Left lung (tissue), 10 donors: ENCODE data around the gene C12orf57. TPM values are rescaled to one million over a fixed set of nuclear protein-coding genes. Genes with fewer than 3 reads are reported as not detected.

ENCODE experiments used
- ATAC-seq: fragments of 200-7000 bp; cut with Tn5 transposase; one replicate; pipeline ENCODE4 v1.9.1; 2020; ENCODE audit warnings: moderate library complexity
- DNase-seq, 4 donors: peaks; one replicate each; pipeline ENCODE4 v3.0.0-alpha.2; 2013 to 2020
- H3K27ac ChIP-seq, 2 donors: fragments of 200-600 bp; sonication (generic) in 1 of 2; one replicate each; pipeline versions ENCODE4 v1.5.0 to v1.8.0; 2020 to 2021
- H3K27me3 ChIP-seq, 2 donors: fragments of 200-600 bp; sonication (generic) in 1 of 2; one replicate each; pipeline versions ENCODE4 v1.5.0 to v1.8.0; 2020 to 2021
- H3K36me3 ChIP-seq, 2 donors: fragments of 200-600 bp; sonication (generic) in 1 of 2; one replicate each; pipeline versions ENCODE4 v1.5.0 to v1.8.0; 2020 to 2021
- H3K4me1 ChIP-seq, 2 donors: fragments of 200-600 bp; one replicate each; pipeline ENCODE4 v1.8.0; 2021
- H3K4me3 ChIP-seq, 2 donors: fragments of 200-600 bp; sonication (generic) in 1 of 2; one replicate each; pipeline versions ENCODE4 v1.5.0 to v1.8.0; 2020 to 2021; ENCODE audit warnings: mild to moderate bottlenecking in 1 of 2
- H3K9me3 ChIP-seq, 2 donors: fragments of 200-600 bp; sonication (generic) in 1 of 2; one replicate each; pipeline versions ENCODE4 v1.5.0 to v1.8.0; 2020 to 2021
- CTCF ChIP-seq, 2 donors: fragments of 200-600 bp; sonication (generic) in 1 of 2; IDR thresholded peaks; one replicate each; pipeline versions ENCODE4 v1.5.0 to v1.8.0; 2021; ENCODE audit warnings: antibody characterized with exemption in 2 of 2
- intact Hi-C, 2 donors: fragments of 100-400 bp; cut with DNase I; formaldehyde crosslinking; loops; one replicate each; pipeline versions ENCODE4 v1.11.2 to v1.14.2; 2022
- microRNA-seq, 2 donors: library from miRNA; unstranded; fragments of <30 nt; microRNA quantifications; one replicate each; pipeline ENCODE4, GENCODE V29; 2019
- polyA plus RNA-seq, 6 donors: library from polyadenylated mRNA; unstranded; fragments of 120-200 nt; gene quantifications; one replicate each; pipeline ENCODE4 v1.2.1, GENCODE V29; 2013; ENCODE audit not compliant: insufficient read length in 6 of 6
- total RNA-seq, 2 donors: library from RNA; stranded (reverse); fragmentation: NEBNext Ultra II Directional; extraction: Animal tissue kit (Norgen Biotek cat#: 25700); gene quantifications; one replicate each; pipeline ENCODE4 v1.2.1, GENCODE V29; 2021
- donor health status: DM: no; HTN: yes; CAD: no.
- donor health status: DM: no; HTN: no; CAD: no.

The C12orf57 gene
- total and polyA plus RNA-seq, 8 donors: 159 to 239 (median 199) TPM

- intact Hi-C loops: no loop called here
- no peaks in the 10 kb centered on the region for H3K4me1 ChIP-seq
- no peak for TF ChIP-seq CTCF (IDR thresholded peaks at IDR 0.05)
- ATAC-seq (peak; percentile 92), DNase-seq (peak; percentile 29 to 86 (median 82))
- H3K36me3 ChIP-seq: peaks cover 0 to 39% of the 10 kb centered on the region in 2 donors
- H3K27me3 ChIP-seq: no peaks in the 10 kb centered on the region
- H3K4me3 ChIP-seq: no peak overlapping the region
- H3K9me3 ChIP-seq: no peaks in the 10 kb centered on the region
- H3K27ac ChIP-seq: peak overlapping the region; percentile 75 to 82
Observed at GRCh38 chr12:6987956-6988553, 44.2 kb downstream of the C12orf57 start.

Small RNAs within 50 kb of the gene (microRNA-seq; reads per million reads assigned to microRNA genes)
- gene MIR141 (1,598 to 2,163 reads per million in 2 donors), gene MIR200C (13,282 to 16,414 reads per million in 2 donors)

Other genes with a start within 250 kb of the C12orf57 start
- gene PIANP, start 243.2 kb upstream of the C12orf57 start, total RNA-seq: under 1 TPM; 0.18 to 0.44 TPM
- 1 to 10 TPM; 5.5 to 8.0 (median 6.1) TPM for gene PIANP, start 243.2 kb upstream of the C12orf57 start, polyA plus RNA-seq
- gene COPS7A, start 220.0 kb upstream of the C12orf57 start, total RNA-seq: 10 to 100 TPM; 66.0 to 67.5 TPM
- gene COPS7A, start 220.0 kb upstream of the C12orf57 start, polyA plus RNA-seq: 10 to 100 TPM; 51.4 to 55.0 (median 53.3) TPM
- gene MLF2, start 190.9 kb upstream of the C12orf57 start, total RNA-seq: 100 to 1,000 TPM; 142 to 148 TPM
- 100 to 1,000 TPM; 151 to 182 (median 167) TPM for gene MLF2, start 190.9 kb upstream of the C12orf57 start, polyA plus RNA-seq
- 100 to 1,000 TPM; 276 to 322 TPM for gene PTMS, start 177.7 kb upstream of the C12orf57 start, total RNA-seq
- 100 to 1,000 TPM; 609 to 843 (median 755) TPM for gene PTMS, start 177.7 kb upstream of the C12orf57 start, polyA plus RNA-seq
- gene LAG3, start 171.5 kb upstream of the C12orf57 start, total RNA-seq: 1 to 10 TPM in 1 of 2 donors, under 1 TPM in 1; 0.79 to 2.4 TPM
- gene LAG3, start 171.5 kb upstream of the C12orf57 start, polyA plus RNA-seq: 1 to 10 TPM; 1.1 to 3.0 (median 1.7) TPM
- gene CD4, start 154.5 kb upstream of the C12orf57 start, total RNA-seq: 10 to 100 TPM; 64.5 to 96.2 TPM
- 10 to 100 TPM; 90.2 to 97.8 (median 92.9) TPM for gene CD4, start 154.5 kb upstream of the C12orf57 start, polyA plus RNA-seq
- gene GPR162, start 122.2 kb upstream of the C12orf57 start, total RNA-seq: 10 to 100 TPM; 12.7 to 13.7 TPM
- 10 to 100 TPM in 5 of 6 donors, 1 to 10 TPM in 1; 9.0 to 15.7 (median 11.5) TPM for gene GPR162, start 122.2 kb upstream of the C12orf57 start, polyA plus RNA-seq
- gene P3H3, start 115.6 kb upstream of the C12orf57 start, total RNA-seq: 10 to 100 TPM; 18.2 to 33.6 TPM
- 10 to 100 TPM; 18.0 to 41.7 (median 22.3) TPM for gene P3H3, start 115.6 kb upstream of the C12orf57 start, polyA plus RNA-seq
- 1 to 10 TPM; 2.0 to 3.3 TPM for gene GNB3, start 103.1 kb upstream of the C12orf57 start, total RNA-seq
- 1 to 10 TPM; 3.3 to 7.2 (median 5.4) TPM for gene GNB3, start 103.1 kb upstream of the C12orf57 start, polyA plus RNA-seq
- 1 to 10 TPM; 2.0 to 7.7 TPM for gene CDCA3, start 92.7 kb upstream of the C12orf57 start, total RNA-seq
- 10 to 100 TPM; 25.3 to 59.2 (median 33.3) TPM for gene CDCA3, start 92.7 kb upstream of the C12orf57 start, polyA plus RNA-seq
- 10 to 100 TPM; 80.2 to 90.2 TPM for gene USP5, start 91.9 kb upstream of the C12orf57 start, total RNA-seq
- gene USP5, start 91.9 kb upstream of the C12orf57 start, polyA plus RNA-seq: 10 to 100 TPM; 50.8 to 66.3 (median 58.0) TPM
- gene TPI1, start 76.5 kb upstream of the C12orf57 start, total RNA-seq: 100 to 1,000 TPM; 394 to 521 TPM
- 100 to 1,000 TPM; 416 to 483 (median 444) TPM for gene TPI1, start 76.5 kb upstream of the C12orf57 start, polyA plus RNA-seq
- 10 to 100 TPM; 24.5 to 27.1 TPM for gene SPSB2, start 70.7 kb upstream of the C12orf57 start, total RNA-seq
- 10 to 100 TPM in 1 of 6 donors, 1 to 10 TPM in 5; 3.4 to 13.8 (median 7.2) TPM for gene SPSB2, start 70.7 kb upstream of the C12orf57 start, polyA plus RNA-seq
- gene LRRC23, start 39.2 kb upstream of the C12orf57 start, total RNA-seq: 10 to 100 TPM; 11.0 to 14.8 TPM
- gene LRRC23, start 39.2 kb upstream of the C12orf57 start, polyA plus RNA-seq: 10 to 100 TPM; 18.3 to 36.8 (median 25.2) TPM
- gene ENO2, start 29.4 kb upstream of the C12orf57 start, total RNA-seq: 10 to 100 TPM; 42.3 to 50.0 TPM
- gene ENO2, start 29.4 kb upstream of the C12orf57 start, polyA plus RNA-seq: 10 to 100 TPM in 5 of 6 donors, 1 to 10 TPM in 1; 9.3 to 22.0 (median 14.3) TPM
- 100 to 1,000 TPM in 1 of 2 donors, 10 to 100 TPM in 1; 96.9 to 107 TPM for gene ATN1, start 16.1 kb upstream of the C12orf57 start, total RNA-seq
- 100 to 1,000 TPM in 5 of 6 donors, 10 to 100 TPM in 1; 94.9 to 134 (median 115) TPM for gene ATN1, start 16.1 kb upstream of the C12orf57 start, polyA plus RNA-seq
- gene RNU7-1, start 206 bp upstream of the C12orf57 start, total RNA-seq: not detected
- 1 to 10 TPM in 2 of 6 donors, not detected in 4; 7.9 to 9.7 TPM for gene RNU7-1, start 206 bp upstream of the C12orf57 start, polyA plus RNA-seq
- gene PTPN6, start 7.3 kb downstream of the C12orf57 start, total RNA-seq: 100 to 1,000 TPM in 1 of 2 donors, 10 to 100 TPM in 1; 74.6 to 145 TPM
- 10 to 100 TPM; 17.4 to 21.2 (median 18.3) TPM for gene PTPN6, start 7.3 kb downstream of the C12orf57 start, polyA plus RNA-seq
- gene PHB2, start 26.6 kb downstream of the C12orf57 start, total RNA-seq: 100 to 1,000 TPM; 113 to 142 TPM
- gene PHB2, start 26.6 kb downstream of the C12orf57 start, polyA plus RNA-seq: 100 to 1,000 TPM; 280 to 322 (median 302) TPM
- gene EMG1, start 26.9 kb downstream of the C12orf57 start, total RNA-seq: 10 to 100 TPM; 36.3 to 46.6 TPM
- 10 to 100 TPM; 45.3 to 52.3 (median 47.6) TPM for gene EMG1, start 26.9 kb downstream of the C12orf57 start, polyA plus RNA-seq
- gene LPCAT3, start 74.5 kb downstream of the C12orf57 start, total RNA-seq: 100 to 1,000 TPM in 1 of 2 donors, 10 to 100 TPM in 1; 74.5 to 108 TPM
- gene LPCAT3, start 74.5 kb downstream of the C12orf57 start, polyA plus RNA-seq: 10 to 100 TPM; 54.7 to 70.7 (median 61.9) TPM
- 100 to 1,000 TPM; 302 to 326 TPM for gene C1S, start 116.7 kb downstream of the C12orf57 start, total RNA-seq
- 100 to 1,000 TPM; 111 to 134 (median 120) TPM for gene C1S, start 116.7 kb downstream of the C12orf57 start, polyA plus RNA-seq
- 100 to 1,000 TPM; 403 to 693 TPM for gene C1R, start 148.4 kb downstream of the C12orf57 start, total RNA-seq
- gene C1R, start 148.4 kb downstream of the C12orf57 start, polyA plus RNA-seq: 10 to 100 TPM; 69.3 to 98.5 (median 80.1) TPM
- gene C1RL, start 165.2 kb downstream of the C12orf57 start, total RNA-seq: 10 to 100 TPM; 65.9 to 72.7 TPM
- gene C1RL, start 165.2 kb downstream of the C12orf57 start, polyA plus RNA-seq: 10 to 100 TPM; 55.4 to 66.3 (median 61.4) TPM
- 1 to 10 TPM; 1.2 to 2.3 TPM for gene RBP5, start 184.9 kb downstream of the C12orf57 start, total RNA-seq
- 10 to 100 TPM; 14.2 to 26.5 (median 22.1) TPM for gene RBP5, start 184.9 kb downstream of the C12orf57 start, polyA plus RNA-seq
- gene CLSTN3, start 186.3 kb downstream of the C12orf57 start, total RNA-seq: 10 to 100 TPM; 30.3 to 45.8 TPM
- 10 to 100 TPM; 58.4 to 80.9 (median 67.0) TPM for gene CLSTN3, start 186.3 kb downstream of the C12orf57 start, polyA plus RNA-seq
- 10 to 100 TPM; 34.1 to 36.5 TPM for gene PEX5, start 245.7 kb downstream of the C12orf57 start, total RNA-seq
- gene PEX5, start 245.7 kb downstream of the C12orf57 start, polyA plus RNA-seq: 10 to 100 TPM; 45.8 to 59.4 (median 53.2) TPM